Psoas muscle (tissue), 8 donors: ENCODE results near the gene GYPA. TPM values are rescaled to one million over a fixed set of nuclear protein-coding genes. Genes with fewer than 3 reads are reported as not detected.
"Not testable (repeated sequence)": the region's sequence is repeated elsewhere in the genome, so short reads cannot be mapped to it uniquely, and the experiment has no call there.

Source experiments
- ATAC-seq, 4 donors: fragments of 200-7000 bp; cut with Tn5 transposase; one replicate each; pipeline ENCODE4 v1.9.1; 2020; ENCODE audit warnings: moderate library complexity in 3 of 4, mild to moderate bottlenecking in 2 of 4
- DNase-seq, 2 donors: peaks; one replicate each; pipeline ENCODE4 v3.0.0-alpha.2; 2020
- H3K27ac ChIP-seq: fragments of 200-600 bp; one replicate; pipeline ENCODE4 v1.8.0; 2022
- H3K27me3 ChIP-seq, 3 donors: fragments of 200-600 bp in 1 of 3; one replicate each; pipeline versions ENCODE4 v1.6.1 to v1.8.0; 2013 to 2022; ENCODE audit warnings: low read length in 2 of 3, mild to moderate bottlenecking in 2 of 3, moderate library complexity in 1 of 3; ENCODE audit not compliant: insufficient read depth in 3 of 3
- H3K36me3 ChIP-seq, 2 donors: fragments of 200-600 bp in 1 of 2; one replicate each; pipeline versions ENCODE4 v1.6.1 to v1.8.0; 2013 to 2022; ENCODE audit warnings: low read depth in 1 of 2, mild to moderate bottlenecking in 1 of 2, moderate library complexity in 1 of 2; ENCODE audit not compliant: insufficient read depth in 1 of 2
- H3K4me1 ChIP-seq: fragments of 200-600 bp; one replicate; pipeline ENCODE4 v1.8.0; 2022
- H3K4me3 ChIP-seq: fragments of 200-600 bp; one replicate; pipeline ENCODE4 v1.8.0; 2022; ENCODE audit warnings: mild to moderate bottlenecking
- H3K9me3 ChIP-seq: fragments of 200-600 bp; one replicate; pipeline ENCODE4 v1.8.0; 2022
- WGBS, 3 donors: extraction: QIAGEN DNeasy Blood & Tissue Kit; methylation state at CpG; one replicate each; pipeline versions ENCODE4 v1.1.6 to v1.1.7; 2013; 5-methylcytosine and 5-hydroxymethylcytosine counted together
- intact Hi-C, 2 donors: fragments of 100-400 bp; cut with DNase I; formaldehyde crosslinking; loops; one replicate each; pipeline versions ENCODE4 v1.11.0 to v1.14.2; 2022
- polyA plus RNA-seq, 3 donors: library from polyadenylated mRNA; stranded (reverse); fragments of 200-250 nt; gene quantifications; one replicate each; pipeline ENCODE4 v1.2.3, GENCODE V29; 2013
- total RNA-seq, 4 donors: library from RNA; stranded (reverse); fragmentation: NEBNext Ultra II Directional in 2 of 4; extraction: Animal tissue kit (Norgen Biotek cat#: 25700) in 2 of 4; gene quantifications; one replicate each; pipeline versions ENCODE4 v1.2.1 to v1.2.4, GENCODE V29; 2021 to 2023
- donor health status: healthy with polysubstance abuse.
- donor health status: DM: no; HTN: no; CAD: no; lungs with moderate emphysema.
- donor health status: Bipolar disorder and iron deficiency.
- donor health status: healthy.
- donor health status: DM: yes; HTN: yes; CAD: no.
- donor health status: DM: no; HTN: no; CAD: no.
- donor health status: DM: no; HTN: no; CAD: no.
- donor health status: DM: yes; HTN: yes; CAD: no.

Gene GYPA
- total and polyA plus RNA-seq, 7 donors = 0.81 TPM; not detected in 6

GRCh38 chr4:144061556-144061955 lies 79.0 kb downstream of the GYPA start:
- H3K27ac ChIP-seq, H3K27me3 ChIP-seq, H3K4me1 ChIP-seq, ATAC-seq, H3K4me3 ChIP-seq, DNase-seq, H3K36me3 ChIP-seq, intact Hi-C loops, H3K9me3 ChIP-seq: not testable (repeated sequence)

- intact Hi-C loops, DNase-seq, H3K9me3 ChIP-seq, ATAC-seq, H3K4me1 ChIP-seq, H3K36me3 ChIP-seq, H3K27me3 ChIP-seq, H3K27ac ChIP-seq, H3K4me3 ChIP-seq: not testable (repeated sequence)
- WGBS, 3 donors = 67 to 73% (median 70%) methylated on average over 3 of the region's 3 CpGs
Observed at GRCh38 chr4:144060234-144060859, 80.2 kb downstream of the GYPA start.

Other genes with a start within 250 kb of the GYPA start
- gene GYPE, start 235.2 kb downstream of the GYPA start, total RNA-seq = under 1 TPM in 3 of 4 donors, not detected in 1; 0.14 to 0.25 (median 0.17) TPM
- gene GYPE, start 235.2 kb downstream of the GYPA start, polyA plus RNA-seq = under 1 TPM; 0.08 to 0.26 (median 0.10) TPM
- gene GYPB, start 121.3 kb downstream of the GYPA start, total RNA-seq = not detected
- under 1 TPM in 1 of 3 donors, not detected in 2; 0.18 TPM for gene GYPB, start 121.3 kb downstream of the GYPA start, polyA plus RNA-seq